GM23338 (cell line): ENCODE results near the gene RXRG. TPM values are rescaled to one million over a fixed set of nuclear protein-coding genes. Genes with fewer than 3 reads are reported as not detected.

Experiments
- CREB1 ChIP-seq: fragments of 250-450 bp; sonication (Bioruptor Pico); IDR thresholded peaks from 2 replicates; pipeline ENCODE4 v1.5.0; 2020; ENCODE audit warnings: low read depth, mild to moderate bottlenecking, moderate library complexity
- CTCF ChIP-seq, 2 experiments: fragments of 200-600 bp in 1 of 2; sonication (generic) in 1 of 2; conservative IDR thresholded peaks; 2 replicates each; pipeline versions ENCODE4 v1.5.1 to v1.6.1; 2016 to 2017; ENCODE audit warnings: antibody characterized with exemption in 2 of 2, low read depth in 2 of 2, mild to moderate bottlenecking in 2 of 2, moderate library complexity in 1 of 2
- EZH2phosphoT487 ChIP-seq: fragments of 200-600 bp; sonication (generic); IDR thresholded peaks from one replicate; pipeline ENCODE4 v1.8.1; 2018; ENCODE audit warnings: antibody characterized with exemption; ENCODE audit not compliant: unreplicated experiment
- JUNB ChIP-seq: IDR thresholded peaks from one replicate; pipeline ENCODE4 v1.6.1; 2016; ENCODE audit warnings: antibody characterized with exemption; ENCODE audit not compliant: unreplicated experiment
- POLR2AphosphoS5 ChIP-seq: IDR thresholded peaks from 2 replicates; pipeline ENCODE4 v1.6.1; 2016; ENCODE audit warnings: antibody characterized with exemption, low read depth
- REST ChIP-seq: IDR thresholded peaks from one replicate; pipeline ENCODE4 v1.6.1; 2018; ENCODE audit warnings: antibody characterized with exemption; ENCODE audit not compliant: unreplicated experiment
- STAT1 ChIP-seq: IDR thresholded peaks from one replicate; pipeline ENCODE4 v1.6.1; 2016; ENCODE audit warnings: antibody characterized with exemption; ENCODE audit not compliant: unreplicated experiment
- ZNF114 ChIP-seq: fragments of 250-450 bp; sonication (Bioruptor Pico); IDR thresholded peaks from 2 replicates; pipeline ENCODE4 v1.5.0; 2020; ENCODE audit warnings: mild to moderate bottlenecking, moderate library complexity
- ZNF331 ChIP-seq: fragments of 250-450 bp; sonication (Bioruptor Pico); IDR thresholded peaks from 2 replicates; pipeline ENCODE4 v1.5.0; 2020; ENCODE audit warnings: low read depth, mild to moderate bottlenecking, moderate library complexity
- ZNF462 ChIP-seq: fragments of 250-450 bp; sonication (Bioruptor Pico); IDR thresholded peaks from 2 replicates; pipeline ENCODE4 v1.5.0; 2020; ENCODE audit warnings: mild to moderate bottlenecking, moderate library complexity
- polyA plus RNA-seq: library from polyadenylated mRNA; unstranded; fragments of >200 nt; fragmentation: Nextera tagmentation; extraction: Ambion mirVana; gene quantifications from 2 replicates; pipeline ENCODE4 v1.2.1, GENCODE V29; 2016
- total RNA-seq: library from RNA; depleted of rRNA; stranded (reverse); fragments of >200 nt; shearing (Covaris generic); gene quantifications from 2 replicates; pipeline ENCODE4 v1.2.3, GENCODE V29; 2014
- TF ChIP-seq, protein P1 (sequence below): IDR thresholded peaks from 2 replicates; pipeline ENCODE4 v1.6.1; 2016; ENCODE audit warnings: antibody characterized with exemption

The RXRG gene
- total and polyA plus RNA-seq, 2 experiments from 2014 or later = not detected

DNA sequence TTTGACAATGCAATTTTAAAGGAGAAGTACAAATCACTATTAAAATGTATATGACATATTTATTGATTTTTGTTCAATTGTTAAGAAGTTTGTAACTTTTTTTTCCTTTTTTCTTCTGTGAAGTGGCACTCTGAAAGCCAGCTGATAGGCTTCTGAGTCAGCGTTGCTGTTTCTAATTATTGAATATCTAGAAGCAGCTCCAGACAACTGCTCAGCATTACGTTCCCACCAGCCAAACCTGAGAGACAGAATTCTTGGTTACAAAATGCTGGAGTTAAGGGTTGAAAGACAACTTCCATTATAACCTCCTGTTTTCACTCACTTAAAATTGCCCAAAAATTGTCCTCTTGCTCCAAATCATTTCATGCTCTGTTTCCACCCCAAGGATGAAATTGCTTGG, 57.0 kb downstream of the RXRG start (continued):
- TF ChIP-seq ZNF462 (CRISPR knock-in tag) = no peak
- TF ChIP-seq STAT1 = no peak
- TF ChIP-seq CREB1 (CRISPR knock-in tag) = no peak
- no peak for TF ChIP-seq EZH2phosphoT487
- no peak for TF ChIP-seq REST
- TF ChIP-seq ZNF114 (CRISPR knock-in tag) = no peak
- no peak for TF ChIP-seq CTCF (conservative IDR thresholded peaks at IDR 0.05; ENCODE audit: low read depth in 2 of 2)
- TF ChIP-seq ZNF331 (CRISPR knock-in tag) = no peak
- TF ChIP-seq, protein P1, sequence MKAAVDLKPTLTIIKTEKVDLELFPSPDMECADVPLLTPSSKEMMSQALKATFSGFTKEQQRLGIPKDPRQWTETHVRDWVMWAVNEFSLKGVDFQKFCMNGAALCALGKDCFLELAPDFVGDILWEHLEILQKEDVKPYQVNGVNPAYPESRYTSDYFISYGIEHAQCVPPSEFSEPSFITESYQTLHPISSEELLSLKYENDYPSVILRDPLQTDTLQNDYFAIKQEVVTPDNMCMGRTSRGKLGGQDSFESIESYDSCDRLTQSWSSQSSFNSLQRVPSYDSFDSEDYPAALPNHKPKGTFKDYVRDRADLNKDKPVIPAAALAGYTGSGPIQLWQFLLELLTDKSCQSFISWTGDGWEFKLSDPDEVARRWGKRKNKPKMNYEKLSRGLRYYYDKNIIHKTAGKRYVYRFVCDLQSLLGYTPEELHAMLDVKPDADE = no peak
- no peak for TF ChIP-seq JUNB
- TF ChIP-seq POLR2AphosphoS5 = no peak
